Right kidney (tissue), 1 donor: Measurements from ENCODE around the gene LIPE.

ENCODE experiments used
- DNase-seq: peaks from one replicate; pipeline ENCODE4 v3.0.0-alpha.2; 2016

LIPE gene

DNA sequence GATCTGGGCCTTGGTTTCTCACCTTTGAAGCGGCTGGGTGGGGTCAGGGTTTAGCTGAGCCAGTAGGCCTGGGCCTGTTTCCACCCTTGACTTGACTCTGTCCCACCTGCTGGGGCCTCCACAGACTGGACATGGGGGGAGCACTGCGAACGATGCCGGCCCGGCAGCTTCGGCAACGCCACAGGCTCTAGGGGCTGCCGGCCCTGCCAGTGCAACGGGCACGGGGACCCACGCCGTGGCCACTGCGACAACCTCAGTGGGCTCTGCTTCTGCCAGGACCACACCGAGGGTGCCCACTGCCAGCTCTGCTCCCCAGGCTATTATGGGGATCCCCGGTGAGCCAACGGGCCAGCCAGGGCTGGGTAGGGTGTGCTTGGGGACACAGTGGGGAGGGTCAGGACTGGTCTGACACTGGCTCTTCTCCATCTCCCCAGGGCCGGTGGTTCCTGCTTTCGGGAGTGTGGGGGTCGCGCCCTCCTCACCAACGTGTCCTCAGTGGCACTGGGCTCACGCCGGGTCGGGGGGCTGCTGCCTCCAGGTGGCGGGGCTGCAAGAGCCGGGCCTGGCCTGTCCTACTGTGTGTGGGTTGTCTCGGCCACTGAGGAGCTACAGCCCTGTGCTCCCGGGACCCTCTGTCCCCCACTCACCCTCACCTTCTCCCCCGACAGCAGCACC lies 73.7 kb downstream of the LIPE start:
- no peak for DNase-seq

DNA sequence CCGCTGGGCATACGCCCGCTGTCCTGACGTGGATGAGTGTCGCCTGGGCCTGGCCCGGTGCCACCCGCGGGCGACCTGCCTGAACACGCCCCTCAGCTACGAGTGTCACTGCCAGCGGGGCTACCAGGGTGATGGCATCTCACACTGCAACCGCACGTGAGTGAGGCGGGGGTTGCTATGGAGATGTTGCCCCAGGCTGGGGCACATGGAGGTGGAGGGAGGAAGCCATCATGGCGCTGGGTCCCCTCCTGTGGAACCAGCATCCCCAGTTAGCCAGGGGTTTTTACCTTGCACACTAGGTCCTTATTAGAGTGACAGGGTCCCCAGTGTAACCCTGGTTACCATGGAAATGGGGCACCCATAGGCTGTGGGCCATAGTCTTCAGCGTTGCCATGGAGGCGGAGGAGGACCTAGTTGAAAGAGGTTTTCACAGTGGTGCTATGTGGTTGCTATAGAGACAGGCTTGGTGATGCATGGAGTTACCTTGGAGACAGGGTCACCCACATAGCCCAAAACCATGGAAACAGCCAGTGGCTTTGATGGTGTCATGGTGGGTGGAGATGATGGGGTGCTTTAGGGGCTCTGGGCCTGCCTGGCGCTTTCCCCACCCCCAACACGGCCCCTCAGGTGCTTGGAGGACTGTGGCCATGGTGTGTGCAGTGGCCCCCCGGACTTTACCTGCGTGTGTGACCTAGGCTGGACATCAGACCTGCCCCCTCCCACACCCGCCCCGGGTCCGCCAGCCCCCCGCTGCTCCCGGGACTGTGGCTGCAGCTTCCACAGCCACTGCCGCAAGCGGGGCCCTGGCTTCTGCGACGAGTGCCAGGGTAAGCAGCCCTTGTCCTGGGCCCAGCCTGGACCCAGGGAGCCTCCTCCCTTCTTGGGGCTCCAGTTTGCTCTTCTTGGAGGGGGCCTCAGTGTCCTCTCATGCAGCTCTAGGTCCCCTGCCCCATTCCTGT lies 74.6 kb downstream of the LIPE start:
- no peak for DNase-seq
